Colonic mucosa (tissue), 4 donors: ENCODE results near the gene PMVK. TPM values are rescaled to one million over a fixed set of nuclear protein-coding genes. Genes with fewer than 3 reads are reported as not detected.
"Not testable (repeated sequence)": the region's sequence is repeated elsewhere in the genome, so short reads cannot be mapped to it uniquely, and the experiment has no call there.

Source experiments
- DNase-seq: peaks from one replicate; pipeline ENCODE4 v3.0.0-alpha.2; 2020
- H3K27ac ChIP-seq: fragments of 200-600 bp; one replicate; pipeline ENCODE4 v1.8.0; 2021
- H3K27me3 ChIP-seq: fragments of 200-600 bp; one replicate; pipeline ENCODE4 v1.8.0; 2021
- H3K36me3 ChIP-seq: fragments of 200-600 bp; one replicate; pipeline ENCODE4 v1.8.0; 2021
- H3K4me1 ChIP-seq: fragments of 200-600 bp; one replicate; pipeline ENCODE4 v1.8.0; 2021; ENCODE audit warnings: mild to moderate bottlenecking
- H3K4me3 ChIP-seq: fragments of 200-600 bp; one replicate; pipeline ENCODE4 v1.8.0; 2021
- H3K9ac ChIP-seq, 2 donors: one replicate each; pipeline ENCODE4 v1.7.0; 2013; ENCODE audit warnings: control low read depth in 2 of 2, low read depth in 2 of 2, low read length in 2 of 2
- H3K9me3 ChIP-seq: fragments of 200-600 bp; one replicate; pipeline ENCODE4 v1.8.0; 2021
- intact Hi-C: fragments of 100-400 bp; cut with DNase I; formaldehyde crosslinking; loops from one replicate; pipeline ENCODE4 v1.14.1; 2022
- total RNA-seq, 2 donors: library from RNA; stranded (reverse); fragmentation: NEBNext Ultra II Directional in 1 of 2; extraction: Animal tissue kit (Norgen Biotek cat#: 25700) in 1 of 2; gene quantifications; one replicate each; pipeline ENCODE4 v1.2.1, GENCODE V29; 2021
- TF ChIP-seq, protein P1 (sequence below): fragments of 200-600 bp; IDR thresholded peaks from one replicate; pipeline ENCODE4 v1.8.0; 2022; ENCODE audit warnings: antibody characterized with exemption, mild to moderate bottlenecking
- donor health status: healthy.
- donor health status: DM: no; HTN: no; CAD: no.
- donor health status: DM: no; HTN: no; CAD: no.

Gene PMVK
- total RNA-seq = 10 to 100 TPM; 32.0 to 46.5 TPM

GRCh38 chr1:154936555-154937084, at the start of gene PMVK:
TSS of gene PMVK (minus strand) at chr1:154936719. CDS start at chr1:154936685, 34 bp downstream.
- Histone ChIP-seq H3K9ac (peak within 1 kb of the TSS; percentile 59 to 96), H3K4me3 (peak within 1 kb of the TSS; percentile 61), H3K4me1 (no peaks in the 10 kb centered on the region), H3K9me3 (no peaks in the 10 kb centered on the region), H3K27ac (peak within 1 kb of the TSS; percentile 96), H3K27me3 (no peaks in the 10 kb centered on the region), H3K36me3 (no peaks in the 10 kb centered on the region)
- DNase-seq = peak; percentile 98
- TF ChIP-seq, protein P1, sequence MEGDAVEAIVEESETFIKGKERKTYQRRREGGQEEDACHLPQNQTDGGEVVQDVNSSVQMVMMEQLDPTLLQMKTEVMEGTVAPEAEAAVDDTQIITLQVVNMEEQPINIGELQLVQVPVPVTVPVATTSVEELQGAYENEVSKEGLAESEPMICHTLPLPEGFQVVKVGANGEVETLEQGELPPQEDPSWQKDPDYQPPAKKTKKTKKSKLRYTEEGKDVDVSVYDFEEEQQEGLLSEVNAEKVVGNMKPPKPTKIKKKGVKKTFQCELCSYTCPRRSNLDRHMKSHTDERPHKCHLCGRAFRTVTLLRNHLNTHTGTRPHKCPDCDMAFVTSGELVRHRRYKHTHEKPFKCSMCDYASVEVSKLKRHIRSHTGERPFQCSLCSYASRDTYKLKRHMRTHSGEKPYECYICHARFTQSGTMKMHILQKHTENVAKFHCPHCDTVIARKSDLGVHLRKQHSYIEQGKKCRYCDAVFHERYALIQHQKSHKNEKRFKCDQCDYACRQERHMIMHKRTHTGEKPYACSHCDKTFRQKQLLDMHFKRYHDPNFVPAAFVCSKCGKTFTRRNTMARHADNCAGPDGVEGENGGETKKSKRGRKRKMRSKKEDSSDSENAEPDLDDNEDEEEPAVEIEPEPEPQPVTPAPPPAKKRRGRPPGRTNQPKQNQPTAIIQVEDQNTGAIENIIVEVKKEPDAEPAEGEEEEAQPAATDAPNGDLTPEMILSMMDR = no peak
- intact Hi-C loops = no loop called here

DNA sequence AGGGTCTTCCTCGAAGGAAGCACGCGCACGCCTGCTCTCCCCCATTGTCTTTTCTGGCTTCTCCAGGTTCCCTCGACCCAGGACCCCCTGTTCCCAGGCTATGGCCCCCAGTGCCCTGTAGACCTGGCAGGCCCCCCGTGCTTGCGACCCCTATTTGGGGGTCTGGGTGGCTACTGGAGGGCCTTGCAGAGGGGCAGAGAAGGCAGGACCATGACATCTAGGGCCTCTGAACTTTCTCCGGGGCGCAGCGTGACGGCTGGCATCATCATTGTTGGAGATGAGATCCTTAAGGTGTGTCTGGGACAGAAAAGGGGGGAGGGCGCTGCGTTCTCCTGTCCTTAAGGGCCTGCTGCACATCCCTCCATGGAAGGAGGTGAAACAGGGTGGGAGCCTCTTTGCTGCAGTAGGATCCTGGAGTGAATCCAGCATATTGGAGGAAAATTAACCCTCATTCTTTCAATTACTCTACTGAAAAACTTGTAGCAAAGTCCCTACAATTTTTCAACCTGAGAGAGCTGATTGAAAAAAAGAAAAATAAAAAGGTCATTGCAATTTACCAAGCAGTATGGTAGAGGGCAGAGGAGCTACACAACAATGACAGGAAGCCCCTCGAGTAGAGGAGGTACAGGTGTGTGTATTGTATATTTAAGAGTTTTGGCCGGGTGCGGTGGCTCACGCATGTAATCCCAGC, 47.4 kb upstream of the PMVK start:
- H3K27me3 ChIP-seq = no peaks in the 10 kb centered on the region
- H3K9me3 ChIP-seq = no peaks in the 10 kb centered on the region
- H3K27ac ChIP-seq = peak overlapping the region; percentile 53
- TF ChIP-seq, protein P1 = no peak
- intact Hi-C loops = no loop called here
- H3K4me1 ChIP-seq = peaks cover 5% of the 10 kb centered on the region
- peaks cover 7% of the 10 kb centered on the region for H3K36me3 ChIP-seq
- H3K4me3 ChIP-seq = peak overlapping the region; percentile 78
- no peak for DNase-seq
- H3K9ac ChIP-seq = peak overlapping the region; percentile 74 to 97

DNA sequence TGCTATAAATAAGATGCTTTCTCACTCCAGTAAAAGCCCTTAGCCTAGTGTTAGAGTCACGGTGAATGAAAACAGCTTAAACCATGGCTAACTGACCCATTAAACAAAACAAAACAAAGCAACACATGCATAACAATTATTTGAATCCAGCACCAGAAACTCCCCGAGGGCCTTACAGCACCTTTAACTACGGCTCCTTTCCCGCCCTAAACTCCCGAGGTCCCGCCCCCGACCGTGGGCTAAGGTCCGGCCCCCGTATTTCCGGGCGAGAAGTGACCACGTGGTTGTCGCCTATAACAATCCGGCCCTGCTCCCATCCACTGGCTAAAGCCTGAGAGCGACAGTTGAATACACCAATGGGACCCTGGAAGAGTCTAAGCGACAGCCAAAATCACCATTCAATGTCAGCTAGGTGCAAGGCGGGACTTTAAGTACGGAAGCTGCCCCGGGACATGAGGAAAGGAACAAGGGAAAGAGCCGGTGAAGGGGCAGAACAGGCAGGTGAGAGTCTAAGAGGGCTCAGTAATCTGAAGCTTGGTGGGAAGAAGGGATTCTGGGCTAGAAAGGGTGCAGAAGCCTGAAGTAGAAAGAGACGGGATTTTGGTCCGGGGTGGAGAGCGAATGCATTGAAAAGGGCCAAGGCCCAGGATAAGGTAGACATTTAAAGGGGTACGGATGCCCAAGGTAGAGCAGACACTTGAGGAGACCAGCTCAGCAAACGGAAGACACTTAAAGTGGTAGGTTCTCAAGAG, 46.6 kb upstream of the PMVK start, which contains the start of gene FLAD1:
Gene FLAD1 (plus strand): TSS at position 448 of the 752 bp plus-strand sequence. CDS start 351 bp downstream, outside the sequence.
- no peaks in the 10 kb centered on the region for H3K27me3 ChIP-seq
- H3K27ac ChIP-seq = peak within 1 kb of the TSS; percentile 53
- intact Hi-C loops = no loop called here
- no peaks in the 10 kb centered on the region for H3K36me3 ChIP-seq
- no peaks in the 10 kb centered on the region for H3K9me3 ChIP-seq
- TF ChIP-seq, protein P1 = no peak
- peak within 1 kb of the TSS; percentile 78 for H3K4me3 ChIP-seq
- DNase-seq = peak; percentile 99
- peaks cover 5% of the 10 kb centered on the region for H3K4me1 ChIP-seq
- H3K9ac ChIP-seq = peak within 1 kb of the TSS; percentile 74 to 97

- Histone ChIP-seq H3K4me3 (peak overlapping the region; percentile 78), H3K27me3 (no peaks in the 10 kb centered on the region), H3K9ac (peak overlapping the region in 1 of 2 donors; percentile 97), H3K27ac (peak overlapping the region; percentile 13), H3K36me3 (no peaks in the 10 kb centered on the region), H3K9me3 (no peaks in the 10 kb centered on the region), H3K4me1 (peaks cover 5% of the 10 kb centered on the region)
- TF ChIP-seq, protein P1 = no peak
- intact Hi-C loops = no loop called here
- DNase-seq = no peak
Measured at GRCh38 chr1:154982341-154982740, 45.8 kb upstream of the PMVK start.

DNA sequence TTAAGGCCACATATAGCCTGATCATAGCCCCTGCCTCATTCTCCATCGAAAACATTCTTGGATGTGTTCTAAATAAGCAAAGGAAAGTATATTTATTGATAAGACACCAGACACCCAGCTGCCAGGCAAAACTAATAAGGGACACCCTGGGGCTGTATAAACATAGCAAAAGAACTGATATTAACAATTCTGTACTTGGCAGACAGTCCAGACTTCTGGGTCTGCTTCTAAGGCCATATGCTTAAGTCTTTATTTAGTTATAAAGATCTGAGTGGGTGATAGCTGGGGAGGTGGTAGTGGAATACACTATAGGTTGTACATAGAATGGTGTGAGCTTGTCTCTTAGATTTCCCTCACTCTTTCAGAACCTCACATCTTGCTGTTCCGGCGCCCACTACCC, 41.8 kb upstream of the PMVK start:
- TF ChIP-seq, protein P1 = no peak
- DNase-seq = no peak

GRCh38 chr1:154977762-154978161, 41.2 kb upstream of the PMVK start:
- H3K9me3 ChIP-seq, H3K27ac ChIP-seq, intact Hi-C loops, H3K4me3 ChIP-seq, DNase-seq, H3K9ac ChIP-seq, H3K4me1 ChIP-seq, H3K27me3 ChIP-seq, H3K36me3 ChIP-seq: not testable (repeated sequence)

More for the DNA sequence above, 41.8 kb upstream of the PMVK start:
- Histone ChIP-seq H3K4me3 (no peak overlapping the region), H3K27ac (no peak overlapping the region), H3K27me3 (no peaks in the 10 kb centered on the region), H3K4me1 (no peaks in the 10 kb centered on the region), H3K36me3 (no peaks in the 10 kb centered on the region), H3K9me3 (no peaks in the 10 kb centered on the region), H3K9ac (no peak overlapping the region)
- intact Hi-C loops = no loop called here
